ENCODE measurements around the gene ZGPAT. TPM values are rescaled to one million over a fixed set of nuclear protein-coding genes. Genes with fewer than 3 reads are reported as not detected.
A peak's percentile ranks its signal among the peaks of the same experiment; 100 is the strongest.

ZGPAT gene
- total and polyA plus RNA-seq, 2 of the 13 experiments (the other 11 are each of a cell fraction or from before 2014, with no cell fraction given): 23.0 to 41.9 TPM

DNA sequence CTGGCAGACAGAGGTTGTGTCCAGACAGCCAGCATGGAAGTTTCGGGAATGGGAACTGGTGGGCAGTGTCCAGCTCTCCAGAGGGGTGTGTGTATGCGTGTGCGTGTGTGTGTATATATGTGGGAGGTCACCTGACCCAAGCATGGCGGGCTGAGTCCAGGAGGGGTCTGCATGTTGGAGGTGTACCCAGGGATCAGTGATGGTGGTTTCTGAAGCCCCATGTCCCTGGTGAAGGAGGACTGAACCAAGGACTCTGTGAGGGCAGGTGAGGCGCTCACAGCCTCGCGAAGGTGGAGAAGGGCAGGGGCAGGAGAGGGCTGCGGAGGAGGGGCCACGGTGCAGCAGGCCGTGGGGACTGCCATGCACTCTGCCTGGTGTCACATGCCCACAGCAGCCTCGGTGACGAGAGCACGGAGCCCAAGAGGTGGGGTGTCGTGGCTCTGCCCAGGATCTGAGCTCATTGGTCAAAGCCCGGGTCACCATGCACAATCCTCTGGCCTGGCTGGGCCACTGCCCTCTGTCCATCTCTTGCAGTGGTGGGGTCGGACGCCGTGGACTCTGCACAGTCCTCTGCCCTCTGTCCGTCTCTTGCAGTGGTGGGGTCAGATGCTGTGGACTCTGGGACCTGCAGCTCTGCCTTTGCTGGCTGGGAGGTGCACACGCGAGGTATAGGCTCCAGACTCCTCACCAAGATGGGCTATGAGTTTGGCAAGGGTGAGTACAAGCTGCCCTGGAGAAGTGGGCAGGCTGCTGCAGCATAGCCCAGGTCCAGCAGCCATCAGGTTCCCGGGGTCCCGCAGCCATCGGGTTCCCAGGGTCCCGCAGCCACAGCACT is 26.5 kb downstream of the ZGPAT start (continued):
- no peak for TF ChIP-seq ZNF318 (CRISPR knock-in tag; IDR thresholded peaks at IDR 0.05)
- TF ChIP-seq, protein P1, sequence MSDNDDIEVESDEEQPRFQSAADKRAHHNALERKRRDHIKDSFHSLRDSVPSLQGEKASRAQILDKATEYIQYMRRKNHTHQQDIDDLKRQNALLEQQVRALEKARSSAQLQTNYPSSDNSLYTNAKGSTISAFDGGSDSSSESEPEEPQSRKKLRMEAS (IDR thresholded peaks at IDR 0.05): peak; percentile 72; the same call in 1 of the 2 replicates
- peak; percentile 75; the same call in 1 of the 2 replicates for TF ChIP-seq TMF1 (CRISPR knock-in tag; IDR thresholded peaks at IDR 0.05; ENCODE audit: low read depth)
- TF ChIP-seq ZFY (CRISPR knock-in tag; IDR thresholded peaks at IDR 0.05): peak; percentile 2; the same call in 1 of the 2 replicates
- TF ChIP-seq TOPORS (CRISPR knock-in tag; IDR thresholded peaks at IDR 0.05): no peak
- TF ChIP-seq, protein P2, sequence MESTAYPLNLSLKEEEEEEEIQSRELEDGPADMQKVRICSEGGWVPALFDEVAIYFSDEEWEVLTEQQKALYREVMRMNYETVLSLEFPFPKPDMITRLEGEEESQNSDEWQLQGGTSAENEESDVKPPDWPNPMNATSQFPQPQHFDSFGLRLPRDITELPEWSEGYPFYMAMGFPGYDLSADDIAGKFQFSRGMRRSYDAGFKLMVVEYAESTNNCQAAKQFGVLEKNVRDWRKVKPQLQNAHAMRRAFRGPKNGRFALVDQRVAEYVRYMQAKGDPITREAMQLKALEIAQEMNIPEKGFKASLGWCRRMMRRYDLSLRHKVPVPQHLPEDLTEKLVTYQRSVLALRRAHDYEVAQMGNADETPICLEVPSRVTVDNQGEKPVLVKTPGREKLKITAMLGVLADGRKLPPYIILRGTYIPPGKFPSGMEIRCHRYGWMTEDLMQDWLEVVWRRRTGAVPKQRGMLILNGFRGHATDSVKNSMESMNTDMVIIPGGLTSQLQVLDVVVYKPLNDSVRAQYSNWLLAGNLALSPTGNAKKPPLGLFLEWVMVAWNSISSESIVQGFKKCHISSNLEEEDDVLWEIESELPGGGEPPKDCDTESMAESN (CRISPR knock-in tag; conservative IDR thresholded peaks at IDR 0.05): no peak
- TF ChIP-seq RBFOX2 (IDR thresholded peaks at IDR 0.05; ENCODE audit: low read depth, low read length): no peak
- TF ChIP-seq ZNF564 (CRISPR knock-in tag; IDR thresholded peaks at IDR 0.05): peak; percentile 64; the same call in 1 of the 2 replicates
- TF ChIP-seq PRDM4 (CRISPR knock-in tag; IDR thresholded peaks at IDR 0.05; ENCODE audit: borderline replicate concordance): no peak
- peak; percentile 73; the same call in 1 of the 2 replicates for TF ChIP-seq ARID4A (CRISPR knock-in tag; IDR thresholded peaks at IDR 0.05; ENCODE audit: borderline replicate concordance)
